GM21528 (cell line): ENCODE data around the gene HIC1.

Source experiments
- ATAC-seq: cut with Tn5 transposase; IDR thresholded peaks from one replicate; pipeline ENCODE4 v1.9.1; 2021; ENCODE audit warnings: mild to moderate bottlenecking, moderate library complexity; ENCODE audit not compliant: unreplicated experiment, low FRiP score

HIC1 gene

GRCh38 chr17:2043785-2044184 is 11.1 kb upstream of the HIC1 start:
- no peak for ATAC-seq

DNA sequence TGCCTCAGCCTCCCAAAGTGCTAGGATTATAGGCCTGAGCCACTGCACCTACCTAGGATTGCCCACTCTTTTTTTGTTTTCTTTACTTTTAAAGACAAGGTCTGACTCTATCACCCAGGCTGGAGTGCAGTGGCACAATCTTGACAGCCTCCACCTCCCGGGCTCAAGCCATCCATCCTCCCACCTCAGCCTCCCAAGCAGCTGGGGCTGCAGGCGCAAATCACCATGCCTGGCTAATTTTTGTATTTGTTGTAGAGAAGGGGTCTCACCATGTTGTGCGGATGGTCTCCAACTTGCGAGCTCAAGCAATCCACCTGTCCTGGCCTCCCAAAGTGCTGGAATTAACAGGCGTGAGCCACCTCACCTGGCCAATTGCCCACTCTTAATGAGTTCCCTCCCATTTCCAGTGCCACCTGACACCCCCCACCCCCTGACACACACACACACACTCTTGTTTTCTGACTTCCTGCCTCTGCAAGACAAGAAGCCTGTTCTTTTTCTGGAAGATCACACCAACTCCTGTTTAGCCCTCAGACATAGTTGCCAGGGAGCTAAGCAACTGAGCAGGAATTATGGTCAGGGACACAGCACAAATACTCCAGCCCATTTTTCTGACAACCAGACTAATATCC is 10.5 kb upstream of the HIC1 start:
- no peak for ATAC-seq

DNA sequence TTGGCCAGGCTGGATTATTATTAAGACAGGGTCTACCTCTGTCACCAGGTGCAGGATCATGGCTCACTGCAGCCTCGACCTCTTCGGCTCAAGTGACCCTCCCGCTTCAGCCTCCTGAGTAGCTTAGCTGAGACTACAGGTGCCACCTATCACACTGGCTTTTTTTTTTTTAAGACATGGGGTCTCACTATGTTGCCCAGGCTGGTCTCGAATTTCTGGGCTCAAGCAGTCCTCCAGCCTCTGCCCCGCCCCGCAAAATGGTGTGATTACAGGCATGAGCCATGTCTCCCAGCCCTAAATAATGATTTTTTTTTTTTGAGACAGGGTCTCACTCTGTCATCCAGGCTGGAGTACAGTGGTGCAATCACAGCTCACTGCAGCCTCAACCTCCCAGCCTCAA is 7.3 kb upstream of the HIC1 start:
- no peak for ATAC-seq

DNA sequence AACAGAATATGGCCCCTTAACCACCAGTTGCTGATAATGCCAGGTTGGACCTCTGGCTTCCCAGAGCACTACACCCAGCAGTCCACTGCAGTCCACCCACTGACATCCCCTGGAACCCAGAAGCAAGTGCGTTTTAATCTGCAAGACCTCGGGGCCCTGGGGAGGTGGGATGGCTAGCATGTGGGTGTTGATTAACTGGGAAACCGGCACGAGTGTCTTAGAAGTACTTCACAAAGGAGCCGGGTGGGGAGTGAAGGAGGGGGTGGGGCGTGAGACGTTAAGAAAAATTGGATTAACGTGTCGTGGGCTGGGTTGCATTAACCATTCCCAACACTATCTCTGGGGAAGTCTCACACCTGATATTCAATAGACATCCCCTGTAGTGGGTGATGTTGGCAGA is 6.1 kb upstream of the HIC1 start:
- ATAC-seq: no peak

DNA sequence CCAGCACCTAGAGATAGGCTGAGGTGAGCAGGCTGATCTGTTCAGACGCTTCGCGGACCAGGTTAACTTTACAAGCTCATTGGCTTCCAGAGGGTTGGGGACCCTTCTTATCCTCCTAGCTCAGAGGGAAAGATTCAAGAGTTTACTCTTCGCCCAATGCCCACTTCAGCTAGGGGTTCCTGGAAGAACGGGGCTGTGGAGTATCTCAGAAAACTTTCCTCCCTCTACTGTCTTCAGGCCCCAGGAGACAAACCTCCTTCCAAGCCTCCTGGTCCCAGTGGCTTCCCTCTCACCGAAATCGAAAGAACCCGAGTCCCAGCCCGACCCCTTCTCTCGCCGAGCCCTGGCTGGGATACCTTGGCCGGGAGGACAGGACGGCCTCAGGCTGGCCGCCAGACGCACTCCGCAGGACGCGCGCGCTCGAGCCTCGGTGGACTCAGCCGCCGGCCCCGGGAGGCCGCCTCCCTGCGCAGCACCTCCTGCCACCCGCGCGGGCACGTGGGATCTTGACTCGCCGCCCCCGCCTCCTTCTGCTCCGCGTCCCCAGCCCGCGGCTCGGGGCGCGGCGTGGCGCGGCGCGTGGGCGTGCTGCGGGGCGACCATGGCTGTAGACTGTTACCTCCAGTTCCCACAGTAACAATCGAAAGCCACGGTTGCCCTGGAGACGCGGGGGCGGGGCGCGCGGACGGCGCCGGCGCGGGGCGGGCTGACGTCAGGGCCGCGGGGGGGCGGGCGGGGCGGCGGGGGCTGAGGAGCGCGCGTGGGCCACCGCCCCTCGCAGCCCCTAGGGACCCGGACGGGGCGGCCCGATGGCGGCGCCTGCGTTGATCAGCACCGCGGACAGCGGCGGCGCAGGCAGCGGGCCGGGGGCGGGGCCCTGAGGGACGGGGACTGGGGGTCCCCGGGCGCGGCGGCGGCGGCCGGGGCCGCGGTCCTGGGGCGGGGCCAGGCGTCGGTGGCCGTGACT is 5.3 kb upstream of the HIC1 start:
- ATAC-seq: peak; percentile 41

DNA sequence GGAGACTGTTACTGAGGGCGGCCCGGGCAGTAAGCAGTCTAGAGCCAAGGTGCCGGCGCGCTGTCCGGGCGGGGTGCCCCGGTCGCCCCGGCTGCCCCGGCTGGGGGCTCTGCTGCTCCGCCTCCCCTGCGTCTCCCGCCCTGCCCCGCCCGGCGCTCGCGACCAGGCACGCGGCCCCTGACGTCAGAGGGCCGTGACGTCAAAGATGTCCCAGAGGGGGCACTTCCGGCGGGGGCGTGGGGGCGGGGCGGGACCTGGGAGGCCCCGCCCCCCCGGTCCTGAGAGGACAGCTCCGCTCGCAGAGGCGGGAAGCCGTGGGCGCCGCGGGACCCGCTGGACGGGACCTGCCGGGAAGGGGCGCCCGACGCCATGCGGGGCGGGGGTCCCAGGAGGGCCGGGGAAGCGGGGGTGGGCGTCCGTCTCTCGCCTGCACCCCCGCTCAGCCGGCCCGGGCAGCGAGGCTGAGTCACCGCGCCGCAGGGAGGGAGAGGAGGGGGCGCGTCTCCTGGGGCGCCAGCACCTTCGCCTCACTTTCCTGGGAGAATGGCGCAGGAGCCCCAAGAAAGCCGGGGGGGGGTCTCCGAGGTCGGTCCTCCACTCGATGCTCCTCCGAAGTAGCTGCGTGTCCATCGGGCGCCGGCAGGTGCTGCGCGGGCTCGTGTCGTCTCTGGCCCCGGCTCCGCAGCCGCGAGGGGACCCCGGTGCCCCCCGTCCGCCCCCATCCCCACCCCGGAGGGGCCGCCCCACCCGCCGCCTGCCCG is 4.4 kb upstream of the HIC1 start:
- ATAC-seq: peak; percentile 11

DNA sequence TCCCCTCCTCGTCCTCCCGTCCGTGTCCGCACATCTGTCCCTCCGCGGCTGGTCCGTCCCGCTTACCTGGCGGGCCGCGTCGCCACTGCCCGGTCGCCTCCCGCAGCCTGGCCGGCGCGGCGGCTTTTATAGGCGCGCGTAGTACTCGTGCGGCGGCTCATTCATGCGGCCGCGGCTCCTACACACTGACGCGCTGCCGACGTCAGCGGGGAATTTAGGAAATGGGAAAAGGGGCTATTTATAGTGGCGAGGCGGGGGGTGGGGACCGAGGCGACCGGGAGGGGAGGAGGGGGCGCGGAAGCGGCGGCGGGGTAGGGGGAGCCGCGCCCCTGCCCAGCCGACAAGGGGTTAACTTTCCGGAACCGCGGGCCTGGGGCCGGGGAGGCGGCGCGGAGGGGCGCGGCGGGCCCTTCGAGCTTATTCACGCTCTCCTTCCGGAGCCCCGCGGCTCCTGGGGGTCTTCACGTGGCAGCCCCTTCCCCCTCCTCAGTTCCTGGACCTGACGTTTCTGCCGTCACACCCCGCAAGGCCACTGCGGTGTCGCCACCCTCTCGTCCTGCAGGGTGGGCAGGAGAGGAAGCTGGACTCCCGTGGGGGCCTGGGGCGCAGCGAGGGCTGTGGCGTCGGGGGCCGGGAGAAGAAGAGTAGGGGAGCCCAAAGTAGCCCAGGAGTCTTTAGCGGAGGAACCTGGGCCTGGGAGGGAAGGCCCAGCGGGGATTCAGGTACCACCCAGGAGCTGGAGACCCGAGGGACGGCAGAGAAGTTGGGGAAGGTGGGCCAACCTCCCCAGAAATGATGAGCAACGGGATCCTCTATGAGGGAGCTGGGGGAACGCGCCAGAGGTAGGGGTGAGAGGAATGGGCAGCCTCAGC is 3.6 kb upstream of the HIC1 start:
- ATAC-seq: no peak

- ATAC-seq: no peak
Measured at GRCh38 chr17:2051933-2052559, 2.9 kb upstream of the HIC1 start.

GRCh38 chr17:2053380-2054261 is 1.3 kb upstream of the HIC1 start:
- no peak for ATAC-seq

GRCh38 chr17:2054262-2054511 is 716 bp upstream of the HIC1 start:
- ATAC-seq: no peak

- ATAC-seq: no peak
Measured at GRCh38 chr17:2055292-2056205, 646 bp downstream of the HIC1 start.

DNA sequence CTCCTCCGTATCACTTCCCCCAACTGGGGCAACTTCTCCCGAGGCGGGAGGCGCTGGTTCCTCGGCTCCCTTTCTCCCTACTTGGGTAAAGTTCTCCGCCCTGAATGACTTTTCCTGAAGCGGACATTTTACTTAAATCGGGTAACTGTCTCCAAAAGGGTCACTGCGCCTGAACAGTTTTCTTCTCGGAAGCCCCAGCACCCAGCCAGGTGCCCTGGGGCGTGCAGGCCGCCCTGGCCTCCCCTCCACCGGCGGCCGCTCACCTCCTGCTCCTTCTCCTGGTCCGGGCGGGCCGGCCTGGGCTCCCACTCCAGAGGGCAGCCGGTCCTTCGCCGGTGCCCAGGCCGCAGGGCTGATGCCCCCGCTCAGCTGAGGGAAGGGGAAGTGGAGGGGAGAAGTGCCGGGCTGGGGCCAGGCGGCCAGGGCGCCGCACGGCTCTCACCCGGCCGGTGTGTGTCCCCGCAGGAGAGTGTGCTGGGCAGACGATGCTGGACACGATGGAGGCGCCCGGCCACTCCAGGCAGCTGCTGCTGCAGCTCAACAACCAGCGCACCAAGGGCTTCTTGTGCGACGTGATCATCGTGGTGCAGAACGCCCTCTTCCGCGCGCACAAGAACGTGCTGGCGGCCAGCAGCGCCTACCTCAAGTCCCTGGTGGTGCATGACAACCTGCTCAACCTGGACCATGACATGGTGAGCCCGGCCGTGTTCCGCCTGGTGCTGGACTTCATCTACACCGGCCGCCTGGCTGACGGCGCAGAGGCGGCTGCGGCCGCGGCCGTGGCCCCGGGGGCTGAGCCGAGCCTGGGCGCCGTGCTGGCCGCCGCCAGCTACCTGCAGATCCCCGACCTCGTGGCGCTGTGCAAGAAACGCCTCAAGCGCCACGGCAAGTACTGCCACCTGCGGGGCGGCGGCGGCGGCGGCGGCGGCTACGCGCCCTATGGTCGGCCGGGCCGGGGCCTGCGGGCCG is 1.6 kb downstream of the HIC1 start:
- ATAC-seq: no peak

GRCh38 chr17:2057175-2057759 is 2.4 kb downstream of the HIC1 start:
- no peak for ATAC-seq

- ATAC-seq: no peak
Measured at GRCh38 chr17:2057760-2058585, 3.1 kb downstream of the HIC1 start.

- no peak for ATAC-seq
Measured at GRCh38 chr17:2058586-2059546, 4.0 kb downstream of the HIC1 start.
